PFSK-1 (cell line): ENCODE measurements around the gene MYO1E.

Source experiments
- FOXP2 ChIP-seq: optimal IDR thresholded peaks from 2 replicates; pipeline ENCODE3; 2011; ENCODE audit warnings: borderline replicate concordance, control low read depth, inconsistent platforms; ENCODE audit not compliant: insufficient read depth; ENCODE audit errors: extremely low read length, extremely low read depth
- POLR2AphosphoS5 ChIP-seq: IDR thresholded peaks from 2 replicates; pipeline ENCODE4 v1.6.1; 2012; ENCODE audit warnings: low read depth, mild to moderate bottlenecking, control low read depth, low read length, moderate library complexity
- REST ChIP-seq, 2 experiments: IDR thresholded peaks; 2 replicates each; pipeline versions ENCODE4 v1.6.1 to v1.8.0; 2011 to 2012; ENCODE audit warnings: low read depth in 2 of 2, low read length in 2 of 2, control low read depth in 1 of 2, inconsistent platforms in 1 of 2, mild to moderate bottlenecking in 1 of 2, moderate library complexity in 1 of 2; ENCODE audit not compliant: insufficient read depth in 1 of 2
- SIN3A ChIP-seq: IDR thresholded peaks from 2 replicates; pipeline ENCODE4 v1.6.1; 2012; ENCODE audit warnings: mild to moderate bottlenecking, low read length, moderate library complexity, borderline replicate concordance; ENCODE audit not compliant: insufficient read depth
- TAF1 ChIP-seq: IDR thresholded peaks from 2 replicates; pipeline ENCODE4 v1.6.1; 2012; ENCODE audit warnings: low read length, control low read depth, borderline replicate concordance; ENCODE audit not compliant: insufficient read depth

Gene MYO1E

DNA sequence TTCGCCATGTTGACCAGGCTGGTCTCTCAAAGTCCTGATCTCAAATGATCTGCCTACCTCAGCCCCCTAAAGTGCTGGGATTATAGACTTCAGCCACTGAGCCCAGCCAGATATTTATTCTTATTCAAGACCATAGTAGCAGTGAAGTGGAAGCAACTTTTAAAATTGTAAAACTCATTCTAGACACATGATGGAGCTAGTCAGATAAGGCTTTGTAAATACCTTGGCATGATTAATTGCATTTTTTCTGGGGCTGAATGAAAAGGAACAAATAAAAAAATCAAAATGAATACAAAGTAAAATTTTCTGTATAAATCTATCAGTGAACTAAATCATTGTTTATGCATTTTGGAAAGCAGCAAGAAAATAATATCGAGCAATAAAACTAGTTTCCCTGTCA lies 4.1 kb upstream of the MYO1E start:
- TF ChIP-seq TAF1: no peak
- TF ChIP-seq REST (IDR thresholded peaks at IDR 0.05; ENCODE audit: insufficient read depth in 1 of 2, low read depth in 2 of 2, low read length in 2 of 2): no peak
- TF ChIP-seq SIN3A: no peak
- no peak for TF ChIP-seq FOXP2
- no peak for TF ChIP-seq POLR2AphosphoS5

GRCh38 chr15:59373215-59373614 lies 544 bp upstream of the MYO1E start:
- TF ChIP-seq POLR2AphosphoS5 (no peak), FOXP2 (no peak), SIN3A (no peak), REST (IDR thresholded peaks at IDR 0.05; ENCODE audit: insufficient read depth in 1 of 2, low read depth in 2 of 2, low read length in 2 of 2) (no peak), TAF1 (no peak)

- TF ChIP-seq REST (IDR thresholded peaks at IDR 0.05; ENCODE audit: insufficient read depth in 1 of 2, low read depth in 2 of 2, low read length in 2 of 2) (no peak), POLR2AphosphoS5 (no peak), SIN3A (no peak)
These were observed 966 bp downstream of the MYO1E start for GRCh38 chr15:59371458-59372351.

GRCh38 chr15:59369597-59369996 lies 3.1 kb downstream of the MYO1E start:
- TF ChIP-seq TAF1 (no peak), REST (IDR thresholded peaks at IDR 0.05; ENCODE audit: insufficient read depth in 1 of 2, low read depth in 2 of 2, low read length in 2 of 2) (no peak), POLR2AphosphoS5 (no peak), FOXP2 (no peak), SIN3A (no peak)

DNA sequence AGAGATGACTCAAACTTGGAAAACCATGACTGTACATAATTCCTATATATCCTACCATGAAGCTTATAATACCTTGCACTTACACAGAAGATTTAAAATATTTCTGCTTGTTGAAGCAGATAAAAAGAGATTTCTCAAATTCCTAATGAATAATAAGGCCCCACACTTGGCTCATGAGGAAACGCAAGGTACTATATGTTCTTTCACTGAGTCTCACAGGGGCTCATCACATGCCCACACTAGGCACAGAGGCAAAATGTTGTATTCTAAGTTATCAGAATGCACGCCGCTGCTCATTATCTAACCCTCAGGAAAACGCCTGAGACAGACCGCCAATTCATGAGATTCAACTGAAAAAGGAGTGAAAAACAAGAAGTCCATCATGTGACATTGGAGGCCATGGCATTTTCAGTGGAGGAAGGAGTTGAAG lies 5.6 kb downstream of the MYO1E start:
- TF ChIP-seq SIN3A: no peak
- no peak for TF ChIP-seq TAF1
- TF ChIP-seq REST (IDR thresholded peaks at IDR 0.05; ENCODE audit: insufficient read depth in 1 of 2, low read depth in 2 of 2, low read length in 2 of 2): no peak
- no peak for TF ChIP-seq FOXP2
- TF ChIP-seq POLR2AphosphoS5: no peak
